H1 (cell line): ENCODE results near the gene GALNTL6. TPM values are rescaled to one million over a fixed set of nuclear protein-coding genes. Genes with fewer than 3 reads are reported as not detected.
A peak's percentile ranks its signal among the peaks of the same experiment; 100 is the strongest.

ENCODE experiments used
- CTCF ChIA-PET: fragments of 300-600 bp; sonication (Branson Sonifier 250); formaldehyde crosslinking; loops from one replicate; lab custom pipeline; 2021; ENCODE audit not compliant: partially characterized antibody; lab: Charles Lee
- POLR2A ChIA-PET: fragments of 300-600 bp; sonication (Branson Sonifier 250); formaldehyde crosslinking; loops from one replicate; lab custom pipeline; 2021; ENCODE audit warnings: inconsistent platforms; ENCODE audit not compliant: partially characterized antibody; lab: Charles Lee
- DNase-seq, 2 experiments: peaks; one replicate each; pipeline versions ENCODE4 v3.0.0 to v3.0.0-alpha.2; 2010 to 2022; ENCODE audit warnings: low spot score in 2 of 2, low read depth in 1 of 2, mixed read lengths in 1 of 2
- FAIRE-seq: peaks from 2 replicates; lab custom pipeline; 2011; peaks lifted over from hg19 to GRCh38; lab: Jason Lieb, UNC
- H2AFZ ChIP-seq: 2 replicates; pipeline ENCODE4 v1.8.1; 2012; ENCODE audit warnings: low read length, inconsistent platforms
- H2AK5ac ChIP-seq: 2 replicates; pipeline ENCODE4 v1.6.1; 2013; ENCODE audit warnings: low read depth, low read length
- H2BK120ac ChIP-seq: replicated peaks from 2 replicates; pipeline ENCODE3; 2013; ENCODE audit warnings: low read depth, low read length, inconsistent platforms
- H2BK12ac ChIP-seq: 2 replicates; pipeline ENCODE4 v1.6.1; 2013; ENCODE audit warnings: low read depth, low read length
- H2BK15ac ChIP-seq: 2 replicates; pipeline ENCODE4 v1.6.1; 2013; ENCODE audit warnings: low read length
- H2BK20ac ChIP-seq: 2 replicates; pipeline ENCODE4 v1.6.1; 2013; ENCODE audit warnings: low read length
- H2BK5ac ChIP-seq: 2 replicates; pipeline ENCODE4 v1.6.1; 2013; ENCODE audit warnings: low read depth, low read length
- H3K14ac ChIP-seq: 2 replicates; pipeline ENCODE4 v1.6.1; 2013; ENCODE audit warnings: inconsistent platforms; ENCODE audit not compliant: insufficient read length
- H3K18ac ChIP-seq: 2 replicates; pipeline ENCODE4 v1.6.1; 2013; ENCODE audit warnings: low read length; ENCODE audit errors: extremely low read depth
- H3K23ac ChIP-seq: 2 replicates; pipeline ENCODE4 v1.6.1; 2013; ENCODE audit warnings: inconsistent platforms; ENCODE audit not compliant: insufficient read length
- H3K23me2 ChIP-seq: 2 replicates; pipeline ENCODE4 v1.6.1; 2013; ENCODE audit warnings: low read depth, low read length
- H3K27ac ChIP-seq: 2 replicates; pipeline ENCODE4 v1.6.1; 2011; ENCODE audit warnings: low read depth, low read length, inconsistent platforms
- H3K27me3 ChIP-seq, 4 experiments: replicated peaks in 1 of 4; 1 replicate in 1 of 4; 2 replicates in 3 of 4; pipeline versions ENCODE4 v1.6.1 to v1.8.1; 2011 to 2013; ENCODE audit warnings: low read length in 3 of 4, mild to moderate bottlenecking in 3 of 4, inconsistent platforms in 2 of 4, mixed read lengths in 2 of 4, moderate library complexity in 1 of 4; ENCODE audit not compliant: control insufficient read depth in 3 of 4, insufficient read depth in 3 of 4; ENCODE audit errors: extremely low read depth in 1 of 4
- H3K36me3 ChIP-seq, 4 experiments: 2 replicates each; pipeline versions ENCODE4 v1.6.1 to v1.8.1; 2011 to 2013; ENCODE audit warnings: mild to moderate bottlenecking in 4 of 4, low read length in 3 of 4, moderate library complexity in 2 of 4, control low read depth in 1 of 4, inconsistent platforms in 1 of 4; ENCODE audit not compliant: insufficient read depth in 4 of 4, control insufficient read depth in 2 of 4
- H3K4ac ChIP-seq: replicated peaks from 2 replicates; pipeline ENCODE3; 2013; ENCODE audit warnings: low read length, low read depth, mixed read lengths, inconsistent platforms; ENCODE audit not compliant: insufficient read length
- H3K4me1 ChIP-seq, 4 experiments: replicated peaks in 1 of 4; 1 replicate in 1 of 4; 2 replicates in 3 of 4; pipeline versions ENCODE4 v1.6.1 to v1.8.1; 2011 to 2013; ENCODE audit warnings: low read length in 3 of 4, inconsistent platforms in 2 of 4, mixed read lengths in 1 of 4; ENCODE audit not compliant: insufficient read depth in 4 of 4, control insufficient read depth in 3 of 4
- H3K4me2 ChIP-seq, 2 experiments: 2 replicates each; pipeline versions ENCODE4 v1.6.1 to v1.8.1; 2011 to 2013; ENCODE audit warnings: low read depth in 2 of 2, low read length in 2 of 2, control low read depth in 1 of 2, inconsistent platforms in 1 of 2, mild to moderate bottlenecking in 1 of 2; ENCODE audit not compliant: insufficient read depth in 1 of 2
- H3K4me3 ChIP-seq, 4 experiments: fragments of 200-600, 300-600 bp in 1 of 4; sonication (generic), shearing (Covaris generic), sonication (Bioruptor Twin) in 1 of 4; 2 replicates each; pipeline versions ENCODE4 v1.5.1 to v1.8.1; 2011 to 2016; ENCODE audit warnings: low read length in 4 of 4, low read depth in 3 of 4, control low read depth in 2 of 4, inconsistent platforms in 2 of 4, mild to moderate bottlenecking in 2 of 4, mixed read lengths in 1 of 4, moderate library complexity in 1 of 4; ENCODE audit not compliant: insufficient read depth in 2 of 4; ENCODE audit errors: extremely low read depth in 1 of 4
- H3K56ac ChIP-seq: replicated peaks from 2 replicates; pipeline ENCODE3; 2013; ENCODE audit warnings: low read depth, mild to moderate bottlenecking, mixed read lengths, low read length, inconsistent platforms; ENCODE audit not compliant: insufficient read length
- H3K79me1 ChIP-seq: 2 replicates; pipeline ENCODE4 v1.6.1; 2013; ENCODE audit warnings: low read depth, low read length, control low read depth
- H3K79me2 ChIP-seq, 2 experiments: 2 replicates each; pipeline versions ENCODE4 v1.6.1 to v1.8.1; 2012 to 2013; ENCODE audit warnings: low read length in 2 of 2, mild to moderate bottlenecking in 2 of 2, inconsistent platforms in 1 of 2; ENCODE audit not compliant: insufficient read depth in 2 of 2, control insufficient read depth in 1 of 2
- H3K9ac ChIP-seq, 4 experiments: replicated peaks in 1 of 4; 1 replicate in 1 of 4; 2 replicates in 3 of 4; pipeline versions ENCODE4 v1.6.1 to v1.8.1; 2011 to 2013; ENCODE audit warnings: low read depth in 3 of 4, low read length in 3 of 4, control low read depth in 2 of 4, mild to moderate bottlenecking in 2 of 4, moderate library complexity in 2 of 4, inconsistent platforms in 1 of 4; ENCODE audit errors: extremely low read depth in 1 of 4
- H3K9me3 ChIP-seq, 2 experiments: 2 replicates each; pipeline versions ENCODE4 v1.6.1 to v1.8.1; 2012 to 2013; ENCODE audit warnings: mild to moderate bottlenecking in 2 of 2, moderate library complexity in 2 of 2, control low read depth in 1 of 2, inconsistent platforms in 1 of 2, low read depth in 1 of 2, low read length in 1 of 2, mixed read lengths in 1 of 2; ENCODE audit not compliant: insufficient read depth in 2 of 2
- H4K20me1 ChIP-seq, 2 experiments: replicated peaks in 1 of 2; 2 replicates each; pipeline versions ENCODE3 to v1.8.1; 2011 to 2013; ENCODE audit warnings: inconsistent platforms in 2 of 2, low read length in 2 of 2, mild to moderate bottlenecking in 1 of 2; ENCODE audit not compliant: insufficient read depth in 2 of 2, control insufficient read depth in 1 of 2
- H4K5ac ChIP-seq: 2 replicates; pipeline ENCODE4 v1.6.1; 2013; ENCODE audit warnings: low read length, low read depth, mixed read lengths, inconsistent platforms; ENCODE audit not compliant: insufficient read length
- H4K8ac ChIP-seq: 2 replicates; pipeline ENCODE4 v1.8.0; 2013; ENCODE audit warnings: mild to moderate bottlenecking, moderate library complexity, low read length, inconsistent platforms; ENCODE audit not compliant: insufficient read depth; ENCODE audit errors: extremely low read depth
- H4K91ac ChIP-seq: replicated peaks from 2 replicates; pipeline ENCODE3; 2013; ENCODE audit warnings: low read length, mixed read lengths, inconsistent platforms; ENCODE audit not compliant: insufficient read length
- CBX8 ChIP-seq: fragments of 300-800, 300-1000 bp; sonication (generic); IDR thresholded peaks from 2 replicates; pipeline ENCODE4 v1.7.1; 2016; ENCODE audit warnings: low read depth, low read length, borderline replicate concordance
- CTBP2 ChIP-seq: IDR thresholded peaks from 2 replicates; pipeline ENCODE4 v1.7.0; 2011; ENCODE audit warnings: borderline replicate concordance, mild to moderate bottlenecking, moderate library complexity, mixed read lengths, low read length; ENCODE audit not compliant: insufficient read depth, insufficient read length
- FOSL1 ChIP-seq: IDR thresholded peaks from 2 replicates; pipeline ENCODE4 v1.6.1; 2011; ENCODE audit warnings: mild to moderate bottlenecking, low read depth, low read length, moderate library complexity; ENCODE audit not compliant: insufficient read depth
- POLR2A ChIP-seq, 2 experiments: IDR thresholded peaks; 1 replicate in 1 of 2; 2 replicates in 1 of 2; pipeline ENCODE4 v1.6.1; 2011; ENCODE audit warnings: low read depth in 2 of 2, low read length in 2 of 2, mild to moderate bottlenecking in 2 of 2; ENCODE audit errors: control extremely low read depth in 1 of 2
- TAF1 ChIP-seq: IDR thresholded peaks from 2 replicates; pipeline ENCODE4 v1.6.1; 2011; ENCODE audit warnings: mild to moderate bottlenecking, low read depth, low read length
- TAF7 ChIP-seq: optimal IDR thresholded peaks from 2 replicates; pipeline ENCODE3; 2011; ENCODE audit warnings: low read depth, mild to moderate bottlenecking, inconsistent platforms, low read length, moderate library complexity, borderline replicate concordance
- whole genome bisulfite sequencing, 2 experiments: shearing (Covaris generic) in 1 of 2; methylation state at CpG; one replicate each; pipeline versions ENCODE4 v1.1.6 to v1.1.7; 2013 to 2015; ENCODE audit warnings: low lambda C conversion rate in 2 of 2, mixed read lengths in 2 of 2, inconsistent platforms in 1 of 2, low coverage in 1 of 2, missing lambda C conversion rate in 1 of 2; ENCODE audit not compliant: insufficient replicate concordance in 2 of 2, insufficient coverage in 1 of 2, insufficient read length in 1 of 2; ENCODE audit errors: extremely low coverage in 1 of 2, missing lambda C conversion rate in 1 of 2; 5-methylcytosine and 5-hydroxymethylcytosine counted together
- polyA plus RNA-seq, 7 experiments: library from polyadenylated mRNA; depleted of rRNA in 3 of 7; stranded (reverse) in 5 of 7; unstranded in 2 of 7; fragments of >200 nt in 5 of 7; fragments of 200-250 nt in 2 of 7; gene quantifications; 1 replicate in 5 of 7; 2 replicates in 1 of 7; 4 replicates in 1 of 7; pipeline versions ENCODE4 v1.2.1 to v1.2.3, GENCODE V29; 2011 to 2013; ENCODE audit warnings: missing spikeins in 2 of 7, mixed read lengths in 2 of 7
- total RNA-seq: library from RNA; stranded (reverse); fragmentation: NEBNext Ultra II Directional; extraction: Animal tissue kit (Norgen Biotek cat#: 25700); gene quantifications from 2 replicates; pipeline ENCODE4 v1.2.1, GENCODE V29; 2021
- TF ChIP-seq, protein P1 (sequence below), 3 experiments: IDR thresholded peaks; 1 replicate in 2 of 3; 2 replicates in 1 of 3; pipeline versions ENCODE4 v1.5.1 to v1.6.1; 2011; ENCODE audit warnings: low read length in 3 of 3, mild to moderate bottlenecking in 3 of 3, inconsistent platforms in 2 of 3, low read depth in 1 of 3, moderate library complexity in 1 of 3; ENCODE audit not compliant: insufficient read depth in 1 of 3; ENCODE audit errors: control extremely low read depth in 1 of 3

The GALNTL6 gene
- total and polyA plus RNA-seq, 2 of the 8 experiments (the other 6 are each of a cell fraction or from before 2014, with no cell fraction given), result 0.03 to 0.32 TPM

DNA sequence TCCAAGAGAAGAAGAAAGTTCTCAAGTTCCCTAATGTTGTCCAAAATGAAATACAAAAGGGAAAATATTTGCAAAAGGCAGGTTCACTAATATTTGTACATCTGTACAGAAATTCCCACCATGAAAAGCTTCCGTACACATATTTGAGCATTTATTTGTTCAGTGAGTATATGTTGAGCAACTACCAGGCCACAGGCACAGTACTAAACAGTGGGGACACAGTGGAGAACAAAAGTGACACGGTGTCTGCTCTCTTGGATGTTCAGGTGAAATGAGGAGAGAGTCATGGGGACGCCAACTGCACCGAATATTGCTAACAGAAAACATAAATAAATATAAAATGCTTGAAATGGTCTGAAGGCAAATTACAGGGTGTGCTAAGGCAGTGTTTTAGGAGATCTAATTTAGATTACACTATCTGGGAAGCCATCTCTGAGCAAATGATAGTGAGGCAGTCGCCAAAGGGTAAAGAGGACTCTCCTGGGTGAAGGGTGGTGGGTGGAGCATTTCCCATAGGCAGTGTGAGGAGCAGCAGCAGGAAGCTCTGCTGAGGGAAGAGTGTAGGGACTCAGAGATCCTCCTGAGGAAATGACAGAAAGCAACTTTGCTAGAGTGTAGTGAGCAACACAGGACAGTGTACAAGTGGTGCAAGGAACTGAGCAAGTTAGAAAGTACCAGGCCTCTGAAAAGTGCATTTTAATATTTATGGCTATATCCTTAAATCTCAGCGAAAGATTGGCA lies 375.2 kb downstream of the GALNTL6 start:
- 93% methylated on average over 6 of the region's 6 CpGs; no CpG with 5 or more reads in 1 of the 2 experiments for WGBS, 2 experiments
- no peak overlapping the region for H2AK5ac ChIP-seq
- H4K8ac ChIP-seq, result no peak overlapping the region
- H4K5ac ChIP-seq, result no peak overlapping the region
- H3K27me3 ChIP-seq, result no peaks in the 10 kb centered on the region; a peak in 1 of 7 replicates
- H4K91ac ChIP-seq, result no peak overlapping the region
- H3K79me1 ChIP-seq, result no peaks in the 10 kb centered on the region
- 0 out of 2 replicates have a peak overlapping the region, but pooled peaks have one; percentile 38 for H2AFZ ChIP-seq
- no peaks in the 10 kb centered on the region for H3K36me3 ChIP-seq
- no peak overlapping the region for H2BK5ac ChIP-seq
- ChIA-PET CTCF (interaction anchor here (0.5 kb wide), 1 partner anchor 299 kb away, joined by 3 read pairs; no protein-coding TSS in a partner anchor), POLR2A (no interaction called here)
- no peaks in the 10 kb centered on the region for H3K23me2 ChIP-seq
- H3K9me3 ChIP-seq, result no peaks in the 10 kb centered on the region
- H3K23ac ChIP-seq, result no peak overlapping the region
- no peaks in the 10 kb centered on the region for H4K20me1 ChIP-seq
- H2BK12ac ChIP-seq, result no peak overlapping the region
- no peak overlapping the region for H3K4ac ChIP-seq
- H3K27ac ChIP-seq, result no peak overlapping the region
- DNase-seq (no peak), FAIRE-seq (no peak)
- no peaks in the 10 kb centered on the region for H3K79me2 ChIP-seq
- no peak overlapping the region for H2BK15ac ChIP-seq
- no peaks in the 10 kb centered on the region for H3K4me1 ChIP-seq
- no peak overlapping the region for H3K9ac ChIP-seq
- H2BK20ac ChIP-seq, result no peak overlapping the region
- H2BK120ac ChIP-seq, result no peak overlapping the region
- H3K56ac ChIP-seq, result no peak overlapping the region
- H3K4me3 ChIP-seq, result no peak overlapping the region
- H3K4me2 ChIP-seq, result no peak overlapping the region
- no peak overlapping the region for H3K18ac ChIP-seq
- H3K14ac ChIP-seq, result no peak overlapping the region
- no peak for TF ChIP-seq FOSL1
- TF ChIP-seq TAF1, result no peak
- no peak for TF ChIP-seq TAF7
- TF ChIP-seq CBX8, result no peak
- no peak for TF ChIP-seq CTBP2
- no peak for TF ChIP-seq POLR2A (IDR thresholded peaks at IDR 0.05; ENCODE audit: control extremely low read depth in 1 of 2, low read depth in 2 of 2, low read length in 2 of 2)
- TF ChIP-seq, protein P1, sequence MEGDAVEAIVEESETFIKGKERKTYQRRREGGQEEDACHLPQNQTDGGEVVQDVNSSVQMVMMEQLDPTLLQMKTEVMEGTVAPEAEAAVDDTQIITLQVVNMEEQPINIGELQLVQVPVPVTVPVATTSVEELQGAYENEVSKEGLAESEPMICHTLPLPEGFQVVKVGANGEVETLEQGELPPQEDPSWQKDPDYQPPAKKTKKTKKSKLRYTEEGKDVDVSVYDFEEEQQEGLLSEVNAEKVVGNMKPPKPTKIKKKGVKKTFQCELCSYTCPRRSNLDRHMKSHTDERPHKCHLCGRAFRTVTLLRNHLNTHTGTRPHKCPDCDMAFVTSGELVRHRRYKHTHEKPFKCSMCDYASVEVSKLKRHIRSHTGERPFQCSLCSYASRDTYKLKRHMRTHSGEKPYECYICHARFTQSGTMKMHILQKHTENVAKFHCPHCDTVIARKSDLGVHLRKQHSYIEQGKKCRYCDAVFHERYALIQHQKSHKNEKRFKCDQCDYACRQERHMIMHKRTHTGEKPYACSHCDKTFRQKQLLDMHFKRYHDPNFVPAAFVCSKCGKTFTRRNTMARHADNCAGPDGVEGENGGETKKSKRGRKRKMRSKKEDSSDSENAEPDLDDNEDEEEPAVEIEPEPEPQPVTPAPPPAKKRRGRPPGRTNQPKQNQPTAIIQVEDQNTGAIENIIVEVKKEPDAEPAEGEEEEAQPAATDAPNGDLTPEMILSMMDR (IDR thresholded peaks at IDR 0.05; ENCODE audit: control extremely low read depth in 1 of 3, insufficient read depth in 1 of 3, low read depth in 1 of 3, low read length in 3 of 3), result no peak
